CD8-positive, alpha-beta memory T cell (primary cell): ENCODE data around the gene MSH3. TPM values are rescaled to one million over a fixed set of nuclear protein-coding genes. Genes with fewer than 3 reads are reported as not detected.

Source experiments
- CTCF ChIA-PET: fragments of 350-600 bp; sonication (Branson Sonifier 250); formaldehyde crosslinking; loops from one replicate; lab custom pipeline; 2021; ENCODE audit warnings: antibody characterized with exemption; lab: Charles Lee
- POLR2A ChIA-PET: fragments of 350-600 bp; sonication (Branson Sonifier 250); formaldehyde crosslinking; loops from one replicate; lab custom pipeline; 2021; ENCODE audit warnings: antibody characterized with exemption; lab: Charles Lee
- DNase-seq, 5 donors: peaks; one replicate each; pipeline versions ENCODE4 v3.0.0 to v3.0.0-alpha.2; 2020 to 2022; ENCODE audit warnings: mixed read lengths in 1 of 5
- H3K27ac ChIP-seq: one replicate; pipeline ENCODE4 v1.7.0; 2013; ENCODE audit warnings: low read depth, mild to moderate bottlenecking, low read length, moderate library complexity
- H3K27me3 ChIP-seq: 2 replicates; pipeline ENCODE4 v1.7.0; 2013; ENCODE audit warnings: low read length, mild to moderate bottlenecking; ENCODE audit not compliant: insufficient read depth, poor library complexity, severe bottlenecking
- H3K36me3 ChIP-seq: 2 replicates; pipeline ENCODE4 v1.7.0; 2013; ENCODE audit warnings: mild to moderate bottlenecking, low read length, moderate library complexity; ENCODE audit not compliant: insufficient read depth
- H3K4me1 ChIP-seq: 2 replicates; pipeline ENCODE4 v1.7.0; 2013; ENCODE audit warnings: mild to moderate bottlenecking, low read length, moderate library complexity; ENCODE audit not compliant: insufficient read depth
- H3K4me3 ChIP-seq: 2 replicates; pipeline ENCODE4 v1.7.0; 2013; ENCODE audit warnings: mild to moderate bottlenecking, low read length
- H3K9me3 ChIP-seq: 2 replicates; pipeline ENCODE4 v1.7.0; 2013; ENCODE audit warnings: mild to moderate bottlenecking, low read length
- H3K27ac Mint-ChIP-seq, 8 donors: one replicate each; pipeline ENCODE4 v1.8.0; 2020 to 2021; ENCODE audit warnings: mixed read lengths in 8 of 8, mild to moderate bottlenecking in 6 of 8, inconsistent platforms in 3 of 8, moderate library complexity in 3 of 8
- H3K27me3 Mint-ChIP-seq, 2 donors: one replicate each; pipeline ENCODE4 v1.8.0; 2020 to 2021; ENCODE audit warnings: mixed read lengths in 2 of 2, mild to moderate bottlenecking in 1 of 2, moderate library complexity in 1 of 2
- H3K36me3 Mint-ChIP-seq, 3 donors: one replicate each; pipeline ENCODE4 v1.8.0; 2020 to 2021; ENCODE audit warnings: mixed read lengths in 3 of 3, inconsistent platforms in 1 of 3, mild to moderate bottlenecking in 1 of 3
- H3K4me1 Mint-ChIP-seq, 3 donors: one replicate each; pipeline ENCODE4 v1.8.0; 2020 to 2021; ENCODE audit warnings: mixed read lengths in 3 of 3, inconsistent platforms in 1 of 3, mild to moderate bottlenecking in 1 of 3
- H3K4me3 Mint-ChIP-seq, 7 donors: one replicate each; pipeline ENCODE4 v1.8.0; 2020 to 2021; ENCODE audit warnings: mixed read lengths in 7 of 7, mild to moderate bottlenecking in 6 of 7, moderate library complexity in 4 of 7, inconsistent platforms in 2 of 7
- H3K9me3 Mint-ChIP-seq, 5 donors: one replicate each; pipeline ENCODE4 v1.8.0; 2020 to 2022; ENCODE audit warnings: mixed read lengths in 5 of 5, mild to moderate bottlenecking in 3 of 5, moderate library complexity in 2 of 5, inconsistent platforms in 1 of 5
- polyA plus RNA-seq: library from polyadenylated mRNA; unstranded; fragments of 300-500 nt; fragmentation: Illumina TruSeq; gene quantifications from one replicate; pipeline ENCODE4 v1.2.3, GENCODE V29; 2021
- total RNA-seq, 2 experiments: library from RNA; stranded (reverse); gene quantifications; one replicate each; pipeline ENCODE4 v1.2.3, GENCODE V29; 2021

MSH3 gene
- total and polyA plus RNA-seq, 3 experiments from 2014 or later: 13.1 to 19.8 (median 19.2) TPM

DNA sequence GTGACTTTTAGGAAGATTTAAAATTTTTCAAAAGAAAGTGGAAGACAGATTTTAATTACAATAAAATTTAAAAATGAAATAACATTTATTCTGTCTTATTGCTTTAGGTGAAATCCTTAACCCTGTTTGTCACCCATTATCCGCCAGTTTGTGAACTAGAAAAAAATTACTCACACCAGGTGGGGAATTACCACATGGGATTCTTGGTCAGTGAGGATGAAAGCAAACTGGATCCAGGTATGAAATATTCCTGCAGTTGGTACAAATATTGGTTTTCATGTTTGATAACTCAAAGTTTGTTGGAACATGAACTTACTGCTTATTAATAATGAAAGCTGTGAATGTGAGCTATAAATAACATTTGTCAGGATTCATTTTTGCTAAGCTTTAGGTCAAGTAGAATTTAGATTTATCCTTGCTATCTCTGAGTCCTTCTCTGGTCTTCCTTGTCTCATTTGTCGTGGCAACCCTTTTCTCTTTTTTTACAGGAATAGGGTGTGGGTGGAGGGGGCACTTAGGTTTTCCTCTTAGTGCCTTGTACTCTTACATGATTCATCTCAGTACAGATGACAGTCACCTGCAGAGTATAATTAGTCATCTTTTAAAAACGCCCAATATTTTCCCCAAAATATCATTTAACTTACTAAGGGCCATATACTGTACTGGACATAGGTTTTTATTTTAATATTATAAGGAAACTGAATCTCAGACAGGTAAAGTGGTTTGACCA is 210.4 kb downstream of the MSH3 start:
- no peaks in the 10 kb centered on the region for H3K36me3 ChIP-seq
- H3K9me3 ChIP-seq: no peaks in the 10 kb centered on the region
- Mint-ChIP-seq H3K4me1 (peaks cover 0 to 10% (median 10%) of the 10 kb centered on the region in 3 donors), H3K9me3 (peaks cover 0 to 2% (median 0%) of the 10 kb centered on the region in 5 donors), H3K27me3 (no peaks in the 10 kb centered on the region), H3K36me3 (peaks cover 27 to 59% (median 32%) of the 10 kb centered on the region in 3 donors), H3K27ac (no peak overlapping the region), H3K4me3 (no peak overlapping the region)
- ChIA-PET CTCF (no interaction called here), POLR2A (no interaction called here)
- no peak overlapping the region for H3K4me3 ChIP-seq
- no peaks in the 10 kb centered on the region for H3K4me1 ChIP-seq
- DNase-seq: no peak
- H3K27ac ChIP-seq: no peak overlapping the region
- H3K27me3 ChIP-seq: no peaks in the 10 kb centered on the region

GRCh38 chr5:80865551-80865950 is 211.1 kb downstream of the MSH3 start:
- POLR2A ChIA-PET: interaction anchor here (0.5 kb wide), 1 partner anchor 110 kb away, joined by 6 read pairs; no protein-coding TSS in a partner anchor
- Histone ChIP-seq H3K27me3 (no peaks in the 10 kb centered on the region), H3K9me3 (no peaks in the 10 kb centered on the region), H3K36me3 (no peaks in the 10 kb centered on the region), H3K4me3 (no peak overlapping the region), H3K27ac (no peak overlapping the region), H3K4me1 (no peaks in the 10 kb centered on the region)
- Mint-ChIP-seq H3K4me1 (peaks cover 0 to 9% (median 6%) of the 10 kb centered on the region in 3 donors), H3K27ac (no peak overlapping the region), H3K9me3 (peaks cover 0 to 2% (median 0%) of the 10 kb centered on the region in 5 donors), H3K4me3 (no peak overlapping the region), H3K36me3 (peaks cover 26 to 59% (median 29%) of the 10 kb centered on the region in 3 donors), H3K27me3 (no peaks in the 10 kb centered on the region)
- DNase-seq: no peak
- CTCF ChIA-PET: no interaction called here

DNA sequence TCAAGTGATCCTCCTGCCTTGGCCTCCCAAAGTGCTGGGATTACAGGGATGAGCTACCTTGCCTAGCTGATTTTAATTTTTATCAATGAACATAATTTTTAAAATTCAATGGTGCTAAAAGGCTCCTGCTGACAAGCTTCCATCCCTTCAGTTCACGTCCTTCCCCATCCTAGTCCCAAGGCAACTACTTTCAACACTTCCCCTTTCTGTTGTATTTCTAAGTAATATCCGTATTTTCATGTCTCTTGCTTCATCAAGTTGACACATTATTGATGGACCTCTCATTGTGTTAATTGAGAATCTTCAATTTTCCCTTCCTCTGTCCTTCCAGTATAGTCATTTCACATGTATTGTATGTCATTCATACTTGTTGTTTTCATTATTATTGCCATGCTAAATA is 211.9 kb downstream of the MSH3 start:
- H3K27me3 ChIP-seq: no peaks in the 10 kb centered on the region
- H3K36me3 ChIP-seq: no peaks in the 10 kb centered on the region
- Mint-ChIP-seq H3K4me1 (peaks cover 0 to 4% (median 0%) of the 10 kb centered on the region in 3 donors), H3K36me3 (peaks cover 27 to 56% (median 27%) of the 10 kb centered on the region in 3 donors), H3K9me3 (no peaks in the 10 kb centered on the region), H3K4me3 (no peak overlapping the region), H3K27me3 (no peaks in the 10 kb centered on the region), H3K27ac (no peak overlapping the region)
- CTCF ChIA-PET: no interaction called here
- no peak overlapping the region for H3K27ac ChIP-seq
- DNase-seq: no peak
- no peak overlapping the region for H3K4me3 ChIP-seq
- no peaks in the 10 kb centered on the region for H3K9me3 ChIP-seq
- no peaks in the 10 kb centered on the region for H3K4me1 ChIP-seq
- POLR2A ChIA-PET: no interaction called here

GRCh38 chr5:80867233-80867632 is 212.8 kb downstream of the MSH3 start:
- H3K4me3 Mint-ChIP-seq: no peak overlapping the region
- ChIA-PET CTCF (no interaction called here), POLR2A (no interaction called here)
- H3K9me3 Mint-ChIP-seq: no peaks in the 10 kb centered on the region
- H3K27me3 Mint-ChIP-seq: no peaks in the 10 kb centered on the region
- H3K9me3 ChIP-seq: no peaks in the 10 kb centered on the region
- peaks cover 27 to 59% (median 29%) of the 10 kb centered on the region in 3 donors for H3K36me3 Mint-ChIP-seq
- H3K4me1 ChIP-seq: no peaks in the 10 kb centered on the region
- no peak overlapping the region for H3K27ac Mint-ChIP-seq
- DNase-seq: no peak
- no peaks in the 10 kb centered on the region for H3K36me3 ChIP-seq
- H3K27ac ChIP-seq: no peak overlapping the region
- H3K4me1 Mint-ChIP-seq: peaks cover 0 to 4% (median 0%) of the 10 kb centered on the region in 3 donors
- H3K4me3 ChIP-seq: no peak overlapping the region
- H3K27me3 ChIP-seq: no peaks in the 10 kb centered on the region

- no peak overlapping the region for H3K4me3 ChIP-seq
- H3K36me3 ChIP-seq: peaks cover 11% of the 10 kb centered on the region
- CTCF ChIA-PET: interaction anchor here (1.3 kb wide), 1 partner anchor 238 kb away, joined by 4 read pairs; no protein-coding TSS in a partner anchor
- peaks cover 0 to 4% (median 0%) of the 10 kb centered on the region in 3 donors for H3K4me1 Mint-ChIP-seq
- H3K27me3 Mint-ChIP-seq: no peaks in the 10 kb centered on the region
- no peak overlapping the region for H3K27ac ChIP-seq
- no peak for DNase-seq
- peaks cover 22 to 71% (median 30%) of the 10 kb centered on the region in 3 donors for H3K36me3 Mint-ChIP-seq
- H3K27me3 ChIP-seq: no peaks in the 10 kb centered on the region
- POLR2A ChIA-PET: no interaction called here
- no peaks in the 10 kb centered on the region for H3K9me3 ChIP-seq
- no peaks in the 10 kb centered on the region for H3K9me3 Mint-ChIP-seq
- H3K27ac Mint-ChIP-seq: no peak overlapping the region
- no peak overlapping the region for H3K4me3 Mint-ChIP-seq
- H3K4me1 ChIP-seq: no peaks in the 10 kb centered on the region
Measured at GRCh38 chr5:80870442-80870841, 216.0 kb downstream of the MSH3 start.

GRCh38 chr5:80871541-80871961 is 217.1 kb downstream of the MSH3 start:
- no peak overlapping the region for H3K4me3 Mint-ChIP-seq
- ChIA-PET CTCF (interaction anchor here (0.6 kb wide), 1 partner anchor 35 kb away, joined by 3 read pairs; no protein-coding TSS in a partner anchor), POLR2A (no interaction called here)
- H3K4me1 ChIP-seq: no peaks in the 10 kb centered on the region
- peak overlapping the region in 3 of 8 donors; percentile 26 to 29 (median 29) for H3K27ac Mint-ChIP-seq
- H3K36me3 ChIP-seq: peaks cover 11% of the 10 kb centered on the region
- no peaks in the 10 kb centered on the region for H3K27me3 ChIP-seq
- no peak overlapping the region for H3K4me3 ChIP-seq
- H3K9me3 ChIP-seq: no peaks in the 10 kb centered on the region
- H3K9me3 Mint-ChIP-seq: no peaks in the 10 kb centered on the region
- no peak overlapping the region for H3K27ac ChIP-seq
- no peak for DNase-seq
- H3K36me3 Mint-ChIP-seq: peaks cover 13 to 67% (median 30%) of the 10 kb centered on the region in 3 donors
- peaks cover 0 to 4% (median 0%) of the 10 kb centered on the region in 3 donors for H3K4me1 Mint-ChIP-seq
- H3K27me3 Mint-ChIP-seq: no peaks in the 10 kb centered on the region

DNA sequence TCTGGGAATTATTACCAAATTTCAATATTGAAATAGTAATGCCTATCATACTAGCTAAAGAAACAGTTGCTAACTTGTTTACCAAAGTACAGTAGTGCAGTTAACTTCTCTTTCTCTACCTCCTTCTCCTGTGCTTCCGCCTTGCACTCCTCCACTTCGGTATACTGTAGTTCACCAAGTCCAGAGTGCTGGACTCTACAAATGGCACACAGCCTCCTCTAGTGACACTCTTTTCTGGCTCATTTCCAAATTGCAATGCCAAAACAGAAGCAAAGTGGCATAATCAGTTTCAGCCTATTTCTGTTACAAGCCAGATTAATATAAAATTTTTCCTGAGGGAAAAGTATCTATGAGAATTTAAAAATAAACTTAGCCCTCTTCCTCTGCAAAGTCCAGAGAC is 219.7 kb downstream of the MSH3 start:
- no peak for DNase-seq
- H3K36me3 Mint-ChIP-seq: peaks cover 4 to 65% (median 25%) of the 10 kb centered on the region in 3 donors
- peak overlapping the region in 1 of 8 donors; percentile 32 for H3K27ac Mint-ChIP-seq
- H3K9me3 Mint-ChIP-seq: no peaks in the 10 kb centered on the region
- POLR2A ChIA-PET: no interaction called here
- peaks cover 11% of the 10 kb centered on the region for H3K36me3 ChIP-seq
- no peaks in the 10 kb centered on the region for H3K27me3 Mint-ChIP-seq
- peaks cover 0 to 4% (median 0%) of the 10 kb centered on the region in 3 donors for H3K4me1 Mint-ChIP-seq
- no peak overlapping the region for H3K27ac ChIP-seq
- no peaks in the 10 kb centered on the region for H3K4me1 ChIP-seq
- H3K4me3 ChIP-seq: no peak overlapping the region
- H3K9me3 ChIP-seq: no peaks in the 10 kb centered on the region
- H3K27me3 ChIP-seq: no peaks in the 10 kb centered on the region
- CTCF ChIA-PET: no interaction called here
- no peak overlapping the region for H3K4me3 Mint-ChIP-seq

DNA sequence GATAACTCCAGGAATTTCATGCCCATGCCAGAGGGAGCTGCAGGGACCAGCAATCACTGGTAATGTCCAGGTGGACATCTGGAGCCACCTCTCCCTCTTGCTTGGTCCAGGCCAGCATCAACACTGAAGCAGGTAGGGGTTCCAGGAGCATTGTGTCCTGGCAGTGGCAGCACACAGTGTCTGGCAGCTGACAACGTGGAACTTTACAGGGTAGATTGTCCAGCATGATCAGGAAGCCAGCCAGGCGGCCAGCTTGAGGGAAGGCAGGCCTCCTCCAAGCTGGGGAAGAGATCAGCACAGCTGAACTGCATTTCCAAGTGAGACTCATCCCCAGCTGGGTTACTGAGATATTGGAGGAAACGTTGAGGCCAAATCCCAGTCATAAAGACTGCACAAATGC is 223.1 kb downstream of the MSH3 start:
- Mint-ChIP-seq H3K27ac (peak overlapping the region in 1 of 8 donors; percentile 81), H3K4me3 (no peak overlapping the region), H3K9me3 (no peaks in the 10 kb centered on the region), H3K27me3 (no peaks in the 10 kb centered on the region), H3K4me1 (no peaks in the 10 kb centered on the region), H3K36me3 (peaks cover 10 to 64% (median 29%) of the 10 kb centered on the region in 3 donors)
- ChIA-PET CTCF (interaction anchor here (1.2 kb wide), 1 partner anchor 20 kb away, joined by 3 read pairs; no protein-coding TSS in a partner anchor), POLR2A (no interaction called here)
- Histone ChIP-seq H3K9me3 (no peaks in the 10 kb centered on the region), H3K36me3 (peaks cover 11% of the 10 kb centered on the region), H3K27ac (no peak overlapping the region), H3K4me3 (no peak overlapping the region), H3K4me1 (no peaks in the 10 kb centered on the region), H3K27me3 (no peaks in the 10 kb centered on the region)
- no peak for DNase-seq
